HEK293 (cell line): ENCODE results near the gene LAMC3.

ENCODE experiments used
- CTCF ChIA-PET: fragments of 350-600 bp; formaldehyde crosslinking; extraction: SDS; loops from one replicate; lab custom pipeline; 2021; ENCODE audit warnings: antibody characterized with exemption; lab: Yijun Ruan, JAX
- POLR2A ChIA-PET: fragments of 300-600 bp; formaldehyde crosslinking; extraction: SDS; loops from one replicate; lab custom pipeline; 2020; ENCODE audit warnings: antibody characterized with exemption, inconsistent platforms; lab: Yijun Ruan, JAX
- H3K27ac ChIP-seq: fragments of 200-500 bp; sonication (Bioruptor generic); 2 replicates; pipeline ENCODE4 v1.5.1; 2014; ENCODE audit warnings: low read depth, low read length, control low read depth, inconsistent platforms; ENCODE audit errors: extremely low read depth
- H3K36me3 ChIP-seq, 2 experiments: fragments of 200-500 bp in 1 of 2; sonication (Bioruptor generic) in 1 of 2; 1 replicate in 1 of 2; 2 replicates in 1 of 2; pipeline ENCODE4 v1.5.1; 2014 to 2017; ENCODE audit warnings: inconsistent platforms in 2 of 2, low read length in 2 of 2; ENCODE audit not compliant: control insufficient read depth in 2 of 2, insufficient read depth in 1 of 2
- H3K4me1 ChIP-seq: fragments of 200-500 bp; sonication (Bioruptor generic); 2 replicates; pipeline ENCODE4 v1.5.1; 2014; ENCODE audit warnings: mild to moderate bottlenecking, low read length, inconsistent platforms; ENCODE audit not compliant: control insufficient read depth, insufficient read depth
- H3K4me3 ChIP-seq: 2 replicates; pipeline ENCODE4 v1.5.1; 2011; ENCODE audit warnings: low read depth, mild to moderate bottlenecking, control low read depth, low read length, moderate library complexity
- H3K9me3 ChIP-seq: fragments of 200-500 bp; sonication (Bioruptor generic); 2 replicates; pipeline ENCODE4 v1.5.1; 2014; ENCODE audit warnings: low read depth, low read length, inconsistent platforms; ENCODE audit not compliant: control insufficient read depth, insufficient read depth
- GFI1B ChIP-seq: fragments of 450-650 bp; formaldehyde crosslinking; IDR thresholded peaks from 2 replicates; pipeline ENCODE4 v1.5.1; 2016; ENCODE audit warnings: missing biosample characterization, missing genetic modification characterization
- GLI4 ChIP-seq: fragments of 450-650 bp; formaldehyde crosslinking; IDR thresholded peaks from 2 replicates; pipeline ENCODE4 v1.5.1; 2016; ENCODE audit warnings: missing biosample characterization, missing genetic modification characterization
- ZNF112 ChIP-seq: fragments of 450-650 bp; formaldehyde crosslinking; IDR thresholded peaks from 2 replicates; pipeline ENCODE4 v1.5.0; 2017; ENCODE audit warnings: missing biosample characterization, missing genetic modification characterization
- ZNF202 ChIP-seq: fragments of 450-650 bp; formaldehyde crosslinking; IDR thresholded peaks from 2 replicates; pipeline ENCODE4 v1.5.1; 2016; ENCODE audit warnings: missing biosample characterization, missing genetic modification characterization, borderline replicate concordance
- ZNF223 ChIP-seq: fragments of 450-650 bp; formaldehyde crosslinking; IDR thresholded peaks from 2 replicates; pipeline ENCODE4 v1.5.1; 2016; ENCODE audit warnings: missing biosample characterization, missing genetic modification characterization
- ZNF335 ChIP-seq: fragments of 450-650 bp; formaldehyde crosslinking; conservative IDR thresholded peaks from 2 replicates; pipeline ENCODE4 v1.5.1; 2016; ENCODE audit warnings: missing biosample characterization, missing genetic modification characterization
- ZNF394 ChIP-seq: fragments of 450-650 bp; formaldehyde crosslinking; IDR thresholded peaks from 2 replicates; pipeline ENCODE4 v1.5.1; 2016; ENCODE audit warnings: missing biosample characterization, missing genetic modification characterization, mild to moderate bottlenecking, moderate library complexity, borderline replicate concordance
- ZNF510 ChIP-seq: fragments of 450-650 bp; formaldehyde crosslinking; IDR thresholded peaks from 2 replicates; pipeline ENCODE4 v1.5.1; 2018; ENCODE audit warnings: mild to moderate bottlenecking, missing genetic modification characterization, missing biosample characterization; ENCODE audit not compliant: insufficient replicate concordance
- ZNF555 ChIP-seq: fragments of 450-650 bp; formaldehyde crosslinking; conservative IDR thresholded peaks from 2 replicates; pipeline ENCODE4 v1.5.1; 2017; ENCODE audit warnings: missing biosample characterization, mild to moderate bottlenecking, missing genetic modification characterization, inconsistent platforms
- ZNF571 ChIP-seq: fragments of 450-650 bp; formaldehyde crosslinking; IDR thresholded peaks from 2 replicates; pipeline ENCODE4 v1.5.0; 2017; ENCODE audit warnings: missing biosample characterization, missing genetic modification characterization
- TF ChIP-seq, protein P1 (sequence below): fragments of 450-650 bp; formaldehyde crosslinking; IDR thresholded peaks from 2 replicates; pipeline ENCODE4 v1.5.1; 2016; ENCODE audit warnings: missing biosample characterization, missing genetic modification characterization
- TF ChIP-seq, protein P2 (sequence below): fragments of 450-650 bp; formaldehyde crosslinking; IDR thresholded peaks from 2 replicates; pipeline ENCODE4 v1.5.1; 2016; ENCODE audit warnings: missing biosample characterization, missing genetic modification characterization
- TF ChIP-seq, protein P3 (sequence below): fragments of 450-650 bp; formaldehyde crosslinking; IDR thresholded peaks from 2 replicates; pipeline ENCODE4 v1.5.1; 2016; ENCODE audit warnings: missing biosample characterization, missing genetic modification characterization
- TF ChIP-seq, protein P4 (sequence below): fragments of 450-650 bp; formaldehyde crosslinking; IDR thresholded peaks from 2 replicates; pipeline ENCODE4 v1.5.1; 2016; ENCODE audit warnings: missing biosample characterization, missing genetic modification characterization
- TF ChIP-seq, protein P5 (sequence below): fragments of 450-650 bp; formaldehyde crosslinking; IDR thresholded peaks from 2 replicates; pipeline ENCODE4 v1.5.1; 2016; ENCODE audit warnings: missing biosample characterization, missing genetic modification characterization

LAMC3 gene

DNA sequence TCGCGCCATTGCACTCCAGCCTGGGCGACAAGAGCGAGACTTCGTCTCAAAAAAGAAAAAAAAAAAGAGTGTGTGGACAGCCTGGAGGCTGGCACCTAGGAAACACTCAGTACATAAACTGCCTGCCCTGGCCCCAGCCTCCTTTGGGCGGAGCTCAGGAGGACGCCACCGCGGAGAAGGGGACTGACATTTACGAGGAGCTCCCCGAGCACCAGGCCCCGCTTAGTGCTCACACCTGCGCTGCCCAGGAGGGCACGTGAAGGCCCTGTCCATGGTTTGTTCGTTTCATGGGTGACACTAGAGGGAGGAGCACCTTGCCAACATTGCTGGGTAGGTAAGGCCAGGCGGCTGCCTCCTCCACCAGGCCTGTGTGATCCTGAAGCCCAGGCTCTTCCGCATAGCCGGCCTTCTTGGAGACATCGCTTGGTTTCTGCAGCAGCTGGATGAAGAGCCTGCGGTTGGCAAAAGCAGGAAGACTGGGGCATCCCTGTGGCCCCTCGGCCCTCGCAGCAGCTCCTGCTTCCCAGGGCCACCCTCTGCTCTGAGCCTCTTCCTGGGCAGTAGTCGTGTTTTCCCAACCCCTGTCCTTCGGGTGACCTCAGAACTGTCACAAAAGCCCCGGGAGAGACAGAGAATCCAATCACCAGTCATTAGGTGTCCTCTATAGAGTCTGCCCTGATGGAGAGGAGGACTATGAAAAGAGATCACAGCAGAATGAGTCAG, 26.2 kb upstream of the LAMC3 start (continued):
- TF ChIP-seq, protein P1, sequence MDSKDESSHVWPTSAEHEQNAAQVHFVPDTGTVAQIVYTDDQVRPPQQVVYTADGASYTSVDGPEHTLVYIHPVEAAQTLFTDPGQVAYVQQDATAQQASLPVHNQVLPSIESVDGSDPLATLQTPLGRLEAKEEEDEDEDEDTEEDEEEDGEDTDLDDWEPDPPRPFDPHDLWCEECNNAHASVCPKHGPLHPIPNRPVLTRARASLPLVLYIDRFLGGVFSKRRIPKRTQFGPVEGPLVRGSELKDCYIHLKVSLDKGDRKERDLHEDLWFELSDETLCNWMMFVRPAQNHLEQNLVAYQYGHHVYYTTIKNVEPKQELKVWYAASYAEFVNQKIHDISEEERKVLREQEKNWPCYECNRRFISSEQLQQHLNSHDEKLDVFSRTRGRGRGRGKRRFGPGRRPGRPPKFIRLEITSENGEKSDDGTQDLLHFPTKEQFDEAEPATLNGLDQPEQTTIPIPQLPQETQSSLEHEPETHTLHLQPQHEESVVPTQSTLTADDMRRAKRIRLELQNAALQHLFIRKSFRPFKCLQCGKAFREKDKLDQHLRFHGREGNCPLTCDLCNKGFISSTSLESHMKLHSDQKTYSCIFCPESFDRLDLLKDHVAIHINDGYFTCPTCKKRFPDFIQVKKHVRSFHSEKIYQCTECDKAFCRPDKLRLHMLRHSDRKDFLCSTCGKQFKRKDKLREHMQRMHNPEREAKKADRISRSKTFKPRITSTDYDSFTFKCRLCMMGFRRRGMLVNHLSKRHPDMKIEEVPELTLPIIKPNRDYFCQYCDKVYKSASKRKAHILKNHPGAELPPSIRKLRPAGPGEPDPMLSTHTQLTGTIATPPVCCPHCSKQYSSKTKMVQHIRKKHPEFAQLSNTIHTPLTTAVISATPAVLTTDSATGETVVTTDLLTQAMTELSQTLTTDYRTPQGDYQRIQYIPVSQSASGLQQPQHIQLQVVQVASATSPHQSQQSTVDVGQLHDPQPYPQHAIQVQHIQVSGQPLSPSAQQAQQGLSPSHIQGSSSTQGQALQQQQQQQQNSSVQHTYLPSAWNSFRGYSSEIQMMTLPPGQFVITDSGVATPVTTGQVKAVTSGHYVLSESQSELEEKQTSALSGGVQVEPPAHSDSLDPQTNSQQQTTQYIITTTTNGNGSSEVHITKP: peak; percentile 49
- TF ChIP-seq, protein P2, sequence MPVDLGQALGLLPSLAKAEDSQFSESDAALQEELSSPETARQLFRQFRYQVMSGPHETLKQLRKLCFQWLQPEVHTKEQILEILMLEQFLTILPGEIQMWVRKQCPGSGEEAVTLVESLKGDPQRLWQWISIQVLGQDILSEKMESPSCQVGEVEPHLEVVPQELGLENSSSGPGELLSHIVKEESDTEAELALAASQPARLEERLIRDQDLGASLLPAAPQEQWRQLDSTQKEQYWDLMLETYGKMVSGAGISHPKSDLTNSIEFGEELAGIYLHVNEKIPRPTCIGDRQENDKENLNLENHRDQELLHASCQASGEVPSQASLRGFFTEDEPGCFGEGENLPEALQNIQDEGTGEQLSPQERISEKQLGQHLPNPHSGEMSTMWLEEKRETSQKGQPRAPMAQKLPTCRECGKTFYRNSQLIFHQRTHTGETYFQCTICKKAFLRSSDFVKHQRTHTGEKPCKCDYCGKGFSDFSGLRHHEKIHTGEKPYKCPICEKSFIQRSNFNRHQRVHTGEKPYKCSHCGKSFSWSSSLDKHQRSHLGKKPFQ (tag by site-specific recombination): no peak

DNA sequence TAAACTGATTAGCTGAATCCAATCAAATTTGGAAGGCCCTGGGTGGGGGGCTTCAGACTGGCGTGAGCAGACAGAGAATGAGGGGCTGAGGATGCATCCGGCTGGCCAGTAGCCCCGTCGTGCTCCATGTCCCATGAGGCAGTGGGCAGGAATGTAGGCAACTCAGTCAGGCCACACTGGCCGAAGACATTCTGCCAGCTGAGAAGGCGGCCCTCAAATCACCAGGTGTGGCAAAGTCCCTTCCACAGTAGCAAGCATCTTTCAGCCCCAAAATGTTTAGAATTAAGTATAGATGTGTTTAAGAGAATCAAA, 25.7 kb upstream of the LAMC3 start:
- H3K36me3 ChIP-seq: no peaks in the 10 kb centered on the region
- TF ChIP-seq, protein P3, sequence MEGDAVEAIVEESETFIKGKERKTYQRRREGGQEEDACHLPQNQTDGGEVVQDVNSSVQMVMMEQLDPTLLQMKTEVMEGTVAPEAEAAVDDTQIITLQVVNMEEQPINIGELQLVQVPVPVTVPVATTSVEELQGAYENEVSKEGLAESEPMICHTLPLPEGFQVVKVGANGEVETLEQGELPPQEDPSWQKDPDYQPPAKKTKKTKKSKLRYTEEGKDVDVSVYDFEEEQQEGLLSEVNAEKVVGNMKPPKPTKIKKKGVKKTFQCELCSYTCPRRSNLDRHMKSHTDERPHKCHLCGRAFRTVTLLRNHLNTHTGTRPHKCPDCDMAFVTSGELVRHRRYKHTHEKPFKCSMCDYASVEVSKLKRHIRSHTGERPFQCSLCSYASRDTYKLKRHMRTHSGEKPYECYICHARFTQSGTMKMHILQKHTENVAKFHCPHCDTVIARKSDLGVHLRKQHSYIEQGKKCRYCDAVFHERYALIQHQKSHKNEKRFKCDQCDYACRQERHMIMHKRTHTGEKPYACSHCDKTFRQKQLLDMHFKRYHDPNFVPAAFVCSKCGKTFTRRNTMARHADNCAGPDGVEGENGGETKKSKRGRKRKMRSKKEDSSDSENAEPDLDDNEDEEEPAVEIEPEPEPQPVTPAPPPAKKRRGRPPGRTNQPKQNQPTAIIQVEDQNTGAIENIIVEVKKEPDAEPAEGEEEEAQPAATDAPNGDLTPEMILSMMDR (tag by site-specific recombination): no peak
- TF ChIP-seq, protein P4, sequence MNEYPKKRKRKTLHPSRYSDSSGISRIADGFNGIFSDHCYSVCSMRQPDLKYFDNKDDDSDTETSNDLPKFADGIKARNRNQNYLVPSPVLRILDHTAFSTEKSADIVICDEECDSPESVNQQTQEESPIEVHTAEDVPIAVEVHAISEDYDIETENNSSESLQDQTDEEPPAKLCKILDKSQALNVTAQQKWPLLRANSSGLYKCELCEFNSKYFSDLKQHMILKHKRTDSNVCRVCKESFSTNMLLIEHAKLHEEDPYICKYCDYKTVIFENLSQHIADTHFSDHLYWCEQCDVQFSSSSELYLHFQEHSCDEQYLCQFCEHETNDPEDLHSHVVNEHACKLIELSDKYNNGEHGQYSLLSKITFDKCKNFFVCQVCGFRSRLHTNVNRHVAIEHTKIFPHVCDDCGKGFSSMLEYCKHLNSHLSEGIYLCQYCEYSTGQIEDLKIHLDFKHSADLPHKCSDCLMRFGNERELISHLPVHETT: no peak
- TF ChIP-seq, protein P5, sequence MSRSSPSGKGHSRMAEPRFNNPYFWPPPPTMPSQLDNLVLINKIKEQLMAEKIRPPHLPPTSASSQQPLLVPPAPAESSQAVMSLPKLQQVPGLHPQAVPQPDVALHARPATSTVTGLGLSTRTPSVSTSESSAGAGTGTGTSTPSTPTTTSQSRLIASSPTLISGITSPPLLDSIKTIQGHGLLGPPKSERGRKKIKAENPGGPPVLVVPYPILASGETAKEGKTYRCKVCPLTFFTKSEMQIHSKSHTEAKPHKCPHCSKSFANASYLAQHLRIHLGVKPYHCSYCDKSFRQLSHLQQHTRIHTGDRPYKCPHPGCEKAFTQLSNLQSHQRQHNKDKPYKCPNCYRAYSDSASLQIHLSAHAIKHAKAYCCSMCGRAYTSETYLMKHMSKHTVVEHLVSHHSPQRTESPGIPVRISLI: no peak
- TF ChIP-seq ZNF223 (tag by site-specific recombination): no peak
- no peak for TF ChIP-seq ZNF202
- TF ChIP-seq GLI4 (tag by site-specific recombination): no peak
- TF ChIP-seq ZNF335 (tag by site-specific recombination): no peak
- TF ChIP-seq GFI1B (tag by site-specific recombination): no peak
- no peak for TF ChIP-seq ZNF510 (tag by site-specific recombination)
- no peak for TF ChIP-seq ZNF555 (tag by site-specific recombination)
- no peak for TF ChIP-seq ZNF112 (tag by site-specific recombination)
- no peak for TF ChIP-seq ZNF394 (tag by site-specific recombination)
- no peak for TF ChIP-seq ZNF571 (tag by site-specific recombination)
- TF ChIP-seq, all 188 proteins: peak for 0
- Histone ChIP-seq H3K27ac (no peak overlapping the region), H3K4me1 (no peaks in the 10 kb centered on the region), H3K9me3 (no peaks in the 10 kb centered on the region), H3K4me3 (no peak overlapping the region)
- ChIA-PET POLR2A (no interaction called here), CTCF (no interaction called here)
